Measurements from ENCODE around the gene PSME3IP1.

- no peak for TF ChIP-seq POLR2A (IDR thresholded peaks at IDR 0.05)
- no peak for TF ChIP-seq CTCF (IDR thresholded peaks at IDR 0.05)
Measured at GRCh38 chr16:57138281-57138935, 47.4 kb downstream of the PSME3IP1 start.

All from lower leg skin (tissue), 3 donors.